HFFc6 (cell line): ENCODE results near the gene KRT8. TPM values are rescaled to one million over a fixed set of nuclear protein-coding genes. Genes with fewer than 3 reads are reported as not detected.
"Not testable (repeated sequence)": the region's sequence is repeated elsewhere in the genome, so short reads cannot be mapped to it uniquely, and the experiment has no call there.

Experiments
- DNase-seq: peaks from one replicate; pipeline ENCODE4 v3.0.0-alpha.2; 2018
- H3K27ac Mint-ChIP-seq: 2 replicates; pipeline ENCODE4 v1.8.0; 2020; ENCODE audit warnings: mild to moderate bottlenecking, mixed read lengths
- H3K27me3 Mint-ChIP-seq: 2 replicates; pipeline ENCODE4 v1.8.0; 2021; ENCODE audit warnings: mild to moderate bottlenecking, moderate library complexity, mixed read lengths; ENCODE audit not compliant: insufficient read depth
- H3K36me3 Mint-ChIP-seq: 2 replicates; pipeline ENCODE4 v1.8.0; 2021; ENCODE audit warnings: low read depth, mixed read lengths
- H3K4me1 Mint-ChIP-seq: 2 replicates; pipeline ENCODE4 v1.8.0; 2020; ENCODE audit warnings: low read depth, mixed read lengths
- H3K4me3 Mint-ChIP-seq: 2 replicates; pipeline ENCODE4 v1.8.0; 2020; ENCODE audit warnings: mild to moderate bottlenecking, moderate library complexity, mixed read lengths
- H3K9me3 Mint-ChIP-seq: 2 replicates; pipeline ENCODE4 v1.8.0; 2020; ENCODE audit warnings: mild to moderate bottlenecking, mixed read lengths
- CTCF ChIP-seq: fragments of 200-600 bp; sonication (generic); IDR thresholded peaks from 2 replicates; pipeline ENCODE4 v1.5.0; 2021; ENCODE audit warnings: antibody characterized with exemption, mild to moderate bottlenecking
- total RNA-seq, 6 experiments: library from RNA; stranded (reverse); fragmentation: NEBNext Ultra II Directional; extraction: Animal tissue kit (Norgen Biotek cat#: 25700); gene quantifications; 2 replicates in 1 of 6; 3 replicates in 5 of 6; pipeline ENCODE4 v1.2.3, GENCODE V29; 2021

KRT8 gene
- total RNA-seq, 6 experiments from 2014 or later, result 41.4 to 50.4 (median 44.8) TPM

- Mint-ChIP-seq H3K4me1 (peaks cover 13% of the 10 kb centered on the region), H3K4me3 (no peak overlapping the region), H3K27ac (no peak overlapping the region), H3K27me3 (peaks cover 7% of the 10 kb centered on the region), H3K9me3 (no peaks in the 10 kb centered on the region), H3K36me3 (no peaks in the 10 kb centered on the region)
- DNase-seq, result no peak
- no peak for TF ChIP-seq CTCF
Observed at GRCh38 chr12:52861511-52861910, 43.4 kb downstream of the KRT8 start.

- Mint-ChIP-seq H3K9me3 (no peaks in the 10 kb centered on the region), H3K27me3 (peaks cover 7% of the 10 kb centered on the region), H3K4me1 (peaks cover 13% of the 10 kb centered on the region), H3K36me3 (no peaks in the 10 kb centered on the region), H3K4me3 (no peak overlapping the region), H3K27ac (peak overlapping the region; percentile 81)
- DNase-seq, result peak; percentile 88
- no peak for TF ChIP-seq CTCF
Observed at GRCh38 chr12:52860102-52860823, 44.6 kb downstream of the KRT8 start.

GRCh38 chr12:52857500-52857899 lies 47.4 kb downstream of the KRT8 start:
- H3K27ac Mint-ChIP-seq, result no peak overlapping the region
- H3K4me3 Mint-ChIP-seq, result no peak overlapping the region

GRCh38 chr12:52856787-52857186 lies 48.1 kb downstream of the KRT8 start:
- Mint-ChIP-seq H3K9me3 (no peaks in the 10 kb centered on the region), H3K36me3 (no peaks in the 10 kb centered on the region), H3K4me3 (no peak overlapping the region), H3K27ac (no peak overlapping the region), H3K4me1 (peaks cover 13% of the 10 kb centered on the region), H3K27me3 (peaks cover 31% of the 10 kb centered on the region)
- no peak for TF ChIP-seq CTCF
- no peak for DNase-seq

More at GRCh38 chr12:52857500-52857899, 47.4 kb downstream of the KRT8 start:
- H3K9me3 Mint-ChIP-seq, result no peaks in the 10 kb centered on the region
- peaks cover 13% of the 10 kb centered on the region for H3K4me1 Mint-ChIP-seq
- no peak for DNase-seq
- TF ChIP-seq CTCF, result no peak
- H3K36me3 Mint-ChIP-seq, result no peaks in the 10 kb centered on the region
- H3K27me3 Mint-ChIP-seq, result peaks cover 25% of the 10 kb centered on the region

GRCh38 chr12:52856077-52856476 lies 48.8 kb downstream of the KRT8 start:
- not testable (repeated sequence) for H3K27ac Mint-ChIP-seq, DNase-seq, H3K36me3 Mint-ChIP-seq, H3K4me3 Mint-ChIP-seq, H3K9me3 Mint-ChIP-seq
- Mint-ChIP-seq H3K27me3 (peaks cover 38% of the 10 kb centered on the region), H3K4me1 (peaks cover 13% of the 10 kb centered on the region)

GRCh38 chr12:52851787-52852186 lies 53.1 kb downstream of the KRT8 start:
- Mint-ChIP-seq H3K36me3 (no peaks in the 10 kb centered on the region), H3K27me3 (peaks cover 54% of the 10 kb centered on the region), H3K4me1 (no peaks in the 10 kb centered on the region), H3K4me3 (no peak overlapping the region), H3K27ac (no peak overlapping the region), H3K9me3 (no peaks in the 10 kb centered on the region)
- DNase-seq, result no peak
- no peak for TF ChIP-seq CTCF
